HG02970 (cell line): ENCODE data around the gene FALEC.
"Not testable (repeated sequence)": the region's sequence is repeated elsewhere in the genome, so short reads cannot be mapped to it uniquely, and the experiment has no call there.

Experiments
- ATAC-seq: cut with Tn5 transposase; IDR thresholded peaks from one replicate; pipeline ENCODE4 v1.9.1; 2021; ENCODE audit warnings: mild to moderate bottlenecking, moderate library complexity, moderate number of reproducible peaks; ENCODE audit not compliant: unreplicated experiment, low FRiP score

Gene FALEC

DNA sequence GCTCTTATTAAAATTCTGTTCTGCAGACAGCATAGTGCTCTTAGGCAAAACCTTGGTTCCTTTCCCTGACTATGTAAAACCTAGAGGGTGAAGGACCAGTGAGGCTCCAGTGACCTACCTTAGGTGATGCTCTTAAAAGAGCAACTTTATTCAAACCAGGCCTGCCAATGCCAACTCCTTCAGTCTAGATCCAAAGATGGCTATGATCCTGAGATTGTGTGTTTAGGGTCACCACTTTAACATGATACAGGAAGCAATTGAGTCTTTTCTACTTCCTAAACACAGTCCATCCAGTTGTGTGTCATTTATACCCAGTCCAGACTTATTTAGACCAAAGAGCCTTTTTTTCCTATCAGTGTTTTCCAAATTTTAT, 53.0 kb downstream of the FALEC start:
- ATAC-seq, result no peak

DNA sequence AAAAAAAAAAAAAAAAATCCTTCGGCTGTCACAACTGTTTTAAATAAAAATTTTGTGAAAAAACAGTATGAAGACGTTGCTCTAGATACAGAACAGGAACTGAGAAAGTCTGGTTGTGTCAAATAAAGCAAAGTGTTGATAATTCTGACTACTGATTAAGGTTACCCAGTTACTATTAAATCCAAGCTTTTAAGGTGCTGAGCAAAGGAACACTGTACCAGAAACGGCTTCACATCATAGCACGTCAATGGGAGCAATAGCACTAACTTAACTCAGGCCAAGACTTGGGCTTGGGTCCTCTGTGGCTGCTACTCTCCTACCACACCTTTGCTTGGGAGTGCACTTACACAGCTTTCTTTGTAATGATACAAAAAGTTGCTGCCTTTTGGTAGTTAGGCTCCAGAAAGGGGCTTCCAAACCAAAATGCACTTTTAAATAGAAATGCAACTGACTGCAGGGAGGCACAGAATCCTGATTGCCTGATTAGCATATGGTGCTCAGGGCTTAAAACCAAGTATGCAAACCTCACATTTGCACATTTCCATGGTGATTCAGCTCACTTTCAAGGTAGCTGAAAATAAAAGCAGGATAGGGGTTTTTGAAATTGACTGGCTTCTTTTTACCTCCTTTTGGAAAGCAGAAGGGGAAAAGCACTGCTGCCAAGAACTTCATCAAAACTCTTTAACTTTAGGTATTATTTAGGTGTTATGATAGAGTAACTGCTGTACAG, 57.5 kb downstream of the FALEC start:
- ATAC-seq, result no peak

DNA sequence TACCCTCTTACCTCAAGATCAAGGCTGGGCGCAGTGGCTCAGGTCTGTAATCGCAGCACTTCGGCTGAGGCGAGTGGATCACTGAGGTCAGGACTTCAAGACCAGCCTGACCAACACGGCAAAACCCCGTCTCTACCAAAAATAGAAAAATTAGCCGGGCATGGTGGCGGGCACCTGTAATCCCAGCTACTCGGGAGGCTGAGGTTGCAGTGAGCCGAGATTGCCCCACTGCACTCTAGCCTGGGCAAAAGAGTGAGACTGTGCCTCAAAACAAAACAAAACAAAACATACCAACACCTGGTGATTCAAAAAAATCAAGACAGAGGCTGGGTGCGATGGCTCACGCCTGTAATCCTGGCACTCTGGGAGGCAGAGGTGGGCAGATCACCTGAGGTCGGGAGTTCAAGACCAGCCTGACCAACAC, 58.1 kb downstream of the FALEC start:
- not testable (repeated sequence) for ATAC-seq

DNA sequence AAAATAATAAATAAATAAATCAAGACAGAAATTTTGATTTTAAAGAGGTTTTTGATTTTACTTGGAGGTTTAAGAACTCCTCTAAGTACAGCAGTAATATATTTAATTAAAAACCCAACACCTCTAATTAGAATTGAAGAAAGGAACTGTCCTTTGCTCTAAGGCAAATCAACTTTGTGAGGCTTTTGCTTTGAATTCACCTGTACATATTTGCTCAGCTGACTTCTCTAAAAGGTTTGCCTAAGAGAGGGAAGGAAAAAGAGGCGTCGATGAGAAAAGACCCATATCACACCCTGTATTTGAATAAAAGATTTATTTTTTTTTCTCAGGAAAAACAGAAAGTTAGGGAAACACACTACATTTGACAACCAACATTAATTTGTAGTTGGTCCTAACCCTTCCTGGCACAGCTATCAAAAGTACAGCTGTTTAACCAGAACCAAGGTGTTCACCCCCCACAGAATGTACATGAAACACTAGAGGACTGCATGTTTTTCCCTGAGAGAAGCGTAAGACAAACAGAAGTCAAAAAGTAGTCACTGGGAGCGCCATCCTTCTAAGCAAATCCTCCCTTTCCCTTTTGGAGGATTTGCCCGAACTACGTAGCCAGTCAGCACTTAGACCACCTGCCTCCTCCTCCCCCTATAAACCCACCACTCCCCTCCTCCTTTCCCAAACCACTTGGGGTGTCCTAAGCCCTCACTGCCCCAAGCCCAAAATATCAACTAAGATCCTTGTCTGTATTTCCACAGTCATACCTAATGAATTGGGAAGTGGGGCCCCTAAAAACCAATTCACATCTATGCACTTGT, 58.9 kb downstream of the FALEC start:
- ATAC-seq, result no peak

DNA sequence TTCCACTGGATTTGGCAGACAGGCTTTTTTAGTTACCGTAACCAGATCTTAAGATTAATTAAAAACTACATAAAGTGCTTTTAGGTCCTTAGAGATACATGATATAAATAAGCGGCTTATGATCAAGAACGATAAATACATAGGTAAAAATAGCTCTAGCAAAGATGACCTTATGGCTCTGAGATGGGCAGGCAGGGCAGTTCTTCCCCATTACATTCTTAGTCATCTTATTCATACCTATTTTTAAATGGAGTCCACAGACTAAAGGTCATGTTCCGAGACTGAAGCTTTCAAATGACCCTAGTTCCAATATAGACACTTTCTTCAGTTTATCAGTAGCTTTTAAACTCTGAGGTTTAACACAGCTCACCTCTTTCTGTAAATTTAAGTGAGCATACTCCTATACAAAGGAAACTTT, 59.5 kb downstream of the FALEC start:
- no peak for ATAC-seq

DNA sequence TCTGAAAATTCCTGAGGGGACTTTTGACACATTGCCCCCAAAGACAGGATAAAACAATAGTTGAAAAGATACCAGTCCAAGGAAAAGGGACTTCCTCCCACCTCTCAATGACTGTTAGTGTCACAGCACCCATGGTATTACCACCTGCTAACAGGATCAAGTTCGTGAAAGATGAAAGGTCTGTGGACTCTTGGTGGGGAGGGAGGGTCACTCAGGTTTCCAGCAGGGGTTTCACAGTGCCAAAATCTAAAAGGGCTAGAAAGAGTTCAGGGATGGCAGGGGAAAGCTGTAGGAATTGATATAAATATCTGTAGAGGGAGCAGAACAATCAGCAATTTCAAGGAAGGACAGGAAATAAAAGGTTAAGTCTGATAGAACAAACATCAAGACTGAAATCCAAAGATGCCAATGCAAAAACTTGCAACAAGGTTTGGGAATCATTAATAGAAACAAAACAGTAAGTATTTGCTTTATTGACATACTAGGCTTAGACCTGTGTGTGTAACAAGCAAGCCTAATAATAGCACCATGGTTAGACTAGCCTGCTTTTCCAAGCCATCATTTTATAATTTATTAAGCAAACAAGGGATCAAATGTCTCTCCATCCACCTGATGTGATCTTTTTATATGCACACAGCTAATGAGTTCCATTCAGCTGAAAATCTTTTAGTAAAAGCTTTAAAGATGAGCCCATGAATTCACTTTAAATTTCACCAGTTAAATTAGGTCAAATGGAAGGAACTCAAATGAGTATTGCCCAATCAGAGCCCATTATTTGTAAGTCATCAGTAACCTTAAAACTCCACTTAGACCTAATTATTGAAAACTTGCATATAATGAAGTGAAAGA, 60.2 kb downstream of the FALEC start:
- ATAC-seq, result no peak

DNA sequence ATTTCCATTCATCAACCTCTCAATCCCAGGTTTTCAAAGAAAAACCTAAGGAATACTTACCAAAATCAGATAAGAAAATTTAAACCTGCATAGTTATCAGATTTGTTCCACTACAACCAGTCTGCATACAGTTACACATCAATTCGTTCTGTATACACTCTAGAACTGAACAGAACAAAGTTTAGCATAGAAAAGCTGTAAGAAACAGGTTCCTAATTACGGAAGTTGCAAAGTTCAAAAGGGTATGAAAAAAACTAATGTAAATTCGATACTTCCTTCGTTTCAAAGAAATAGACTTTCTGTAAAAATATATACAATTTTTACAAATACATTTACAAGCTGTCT, 60.8 kb downstream of the FALEC start:
- ATAC-seq, result no peak

DNA sequence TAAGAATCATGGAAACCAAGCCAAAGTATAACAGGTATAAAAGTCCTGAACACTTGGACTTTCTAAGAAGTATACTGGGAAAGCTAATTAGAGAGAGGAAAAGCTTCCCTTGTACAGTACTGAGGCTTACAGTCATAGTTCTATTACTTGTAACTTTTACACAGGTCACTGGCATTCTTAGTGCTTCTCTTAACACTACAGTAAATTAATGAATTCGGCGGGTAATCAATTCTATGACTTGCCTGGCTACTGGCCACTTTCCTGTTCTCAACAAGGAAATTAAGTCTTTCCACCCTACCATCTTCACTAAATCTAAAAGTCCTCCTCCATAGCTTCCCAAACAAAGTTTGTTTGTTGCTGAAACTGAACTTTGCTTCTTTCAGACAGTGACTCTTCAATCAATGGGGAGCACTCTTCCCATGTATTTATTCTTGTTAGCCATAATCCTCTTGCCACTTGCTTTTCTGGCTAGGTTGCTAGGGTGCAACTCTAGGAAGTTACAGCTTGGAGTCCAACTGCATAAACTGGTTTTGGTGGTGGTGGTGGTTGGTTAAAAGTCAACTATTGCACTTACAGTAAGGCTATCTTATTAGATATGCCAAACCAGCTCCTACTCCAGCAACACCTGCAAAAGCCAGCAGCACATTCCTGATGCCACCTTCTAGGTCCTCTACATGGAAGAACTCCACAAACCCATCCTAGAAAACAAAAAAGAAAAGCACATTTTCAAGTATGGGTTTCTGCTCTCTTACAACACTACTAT, 61.4 kb downstream of the FALEC start:
- no peak for ATAC-seq

DNA sequence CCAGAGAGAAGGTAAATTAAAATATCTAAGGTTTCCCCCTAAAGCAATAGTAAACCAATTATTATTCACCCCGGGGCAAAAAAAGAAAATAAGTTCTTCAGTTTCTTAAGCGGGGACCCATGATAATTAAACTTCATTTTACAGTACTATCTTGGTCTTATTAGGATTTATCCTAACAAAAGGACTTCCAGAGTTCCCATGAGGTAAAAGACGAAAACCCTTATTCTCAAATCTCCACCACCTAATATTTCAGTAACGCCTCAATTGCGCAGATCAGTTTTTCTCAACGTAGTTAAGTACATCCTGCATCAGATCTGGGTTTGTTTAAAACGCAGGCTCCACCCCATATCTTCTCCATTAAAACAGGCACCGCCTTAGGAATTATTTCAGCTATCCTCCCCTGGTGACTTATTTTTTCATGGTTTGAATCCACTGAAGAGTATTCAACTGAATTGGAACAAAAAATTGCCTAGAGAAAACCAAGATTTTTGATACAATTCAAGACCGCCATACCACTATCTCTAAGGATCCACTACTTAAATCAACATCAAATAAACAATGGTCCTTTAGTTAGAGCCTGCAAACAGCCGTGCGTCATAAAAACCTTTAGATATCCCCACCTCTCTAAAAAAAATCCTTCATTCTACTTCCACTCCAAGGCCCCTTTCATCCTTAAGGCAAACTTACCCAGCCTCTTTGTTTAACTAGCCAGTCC, 62.2 kb downstream of the FALEC start:
- no peak for ATAC-seq

DNA sequence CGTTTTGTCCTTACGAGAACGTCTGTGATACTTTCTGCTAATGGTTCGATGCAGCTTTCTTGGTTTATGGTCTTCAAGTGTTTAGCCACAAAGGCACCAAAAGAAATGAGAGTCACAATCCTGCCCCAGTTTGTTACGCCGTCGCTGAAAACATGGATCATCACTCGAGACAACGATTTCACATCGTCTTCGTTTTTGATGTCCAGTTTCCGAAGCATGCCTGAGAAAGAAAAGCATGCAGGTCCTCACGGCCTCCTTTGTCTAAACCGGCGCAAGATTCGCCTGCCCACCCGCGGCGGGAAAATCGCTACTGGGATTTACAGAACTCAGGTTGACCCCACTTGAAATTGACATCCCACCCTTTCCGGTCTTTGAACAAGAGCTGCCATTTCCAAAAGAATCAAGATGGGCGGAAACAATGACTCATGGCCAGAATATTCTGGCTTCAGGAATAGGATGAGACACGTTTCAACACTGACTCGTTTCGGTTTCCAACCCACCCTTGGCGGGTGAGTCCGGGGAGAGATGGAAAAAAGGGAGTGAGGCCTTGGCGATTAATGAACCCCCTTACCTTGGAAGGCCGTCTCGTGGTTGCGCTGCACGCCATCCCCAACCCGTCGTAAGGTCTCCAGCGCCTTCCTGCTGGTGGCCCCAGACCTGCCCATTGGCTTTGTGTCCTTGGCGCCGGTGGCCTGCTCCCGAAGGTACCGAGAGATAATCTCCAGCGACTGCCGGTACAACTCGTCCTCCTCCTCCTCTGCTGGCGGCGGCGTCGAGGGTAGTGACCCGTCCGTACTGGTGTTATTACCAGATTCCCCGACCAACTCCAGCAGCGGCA, 62.9 kb downstream of the FALEC start:
- peak; percentile 5 for ATAC-seq

DNA sequence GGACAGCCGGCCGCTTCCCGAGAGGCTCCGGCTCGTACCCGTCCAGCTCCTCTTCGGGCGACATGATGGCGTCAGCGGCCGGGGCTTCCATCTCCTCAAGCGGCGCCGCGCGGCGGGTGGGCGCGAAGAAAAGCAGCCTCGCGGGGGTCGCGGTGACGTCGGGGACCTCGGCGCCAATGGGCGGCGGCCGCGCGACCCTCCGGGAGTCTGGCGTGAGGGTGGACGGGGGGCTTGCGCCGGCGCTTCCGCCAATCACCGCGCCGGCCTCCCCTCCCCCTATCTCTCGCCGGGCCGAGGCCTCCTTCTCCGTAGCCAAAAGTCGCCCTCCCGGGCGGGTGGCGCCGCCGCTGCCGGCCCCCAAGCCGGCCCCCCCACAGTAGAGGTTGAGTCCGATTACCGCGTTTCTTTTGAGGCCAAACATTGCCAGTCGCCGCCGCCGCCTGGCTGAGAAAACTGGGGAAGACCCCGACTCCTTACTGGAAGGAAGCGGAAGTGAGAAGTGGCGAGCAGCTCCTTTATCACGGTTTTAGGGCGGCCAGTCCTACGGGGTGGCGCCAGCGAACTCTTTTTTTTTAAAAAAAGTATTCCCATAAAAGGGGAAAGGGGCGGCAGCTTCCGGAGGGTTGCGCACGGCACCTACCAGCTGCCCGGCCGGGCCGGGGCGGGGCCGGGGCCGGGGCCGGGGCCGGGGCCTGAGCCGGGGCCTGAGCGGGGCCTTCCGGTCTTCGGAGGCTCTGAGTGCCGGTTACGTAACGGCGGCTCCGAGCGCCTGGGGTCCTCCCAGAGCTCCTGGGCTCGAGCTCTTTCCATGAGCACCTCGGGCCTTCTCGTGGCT, 63.8 kb downstream of the FALEC start, which contains the start of gene MCL1:
TSS of gene MCL1 (minus strand) at position 501 of the 835 bp plus-strand sequence. CDS start at position 421, 80 bp downstream.
- peak; percentile 85 for ATAC-seq

DNA sequence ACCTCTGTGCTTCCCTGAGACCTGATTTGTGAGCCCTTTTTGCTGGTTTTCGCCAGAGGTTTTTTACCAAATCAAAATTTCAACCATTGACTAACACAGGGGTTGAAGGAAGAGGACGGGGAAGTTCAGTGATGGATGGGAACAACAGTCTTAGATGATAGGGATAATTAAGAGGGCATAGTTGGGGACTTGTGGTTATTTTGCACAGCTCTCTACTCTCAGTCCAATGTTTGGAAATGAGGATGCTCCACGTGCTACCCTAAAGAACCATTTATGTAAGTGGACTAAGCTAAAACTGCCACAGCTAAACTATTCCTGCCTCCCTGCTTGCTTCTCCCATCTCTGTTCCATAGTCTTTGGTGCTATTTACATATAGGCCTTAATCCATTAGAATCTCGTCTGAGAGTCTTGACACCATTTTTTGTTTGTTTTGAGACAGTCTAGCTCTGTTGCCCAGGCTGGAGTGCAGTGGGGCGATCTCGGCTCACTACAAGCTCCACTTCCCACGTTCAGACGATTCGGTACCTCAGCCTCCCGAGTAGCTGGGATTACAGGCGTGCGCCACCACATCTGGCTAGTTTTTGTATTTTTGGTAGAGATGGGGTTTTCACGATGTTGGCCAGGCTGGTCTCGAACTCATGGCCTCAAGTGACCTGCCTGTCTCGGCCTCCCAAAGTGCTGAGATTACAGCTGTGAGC, 64.5 kb downstream of the FALEC start:
- ATAC-seq, result no peak

DNA sequence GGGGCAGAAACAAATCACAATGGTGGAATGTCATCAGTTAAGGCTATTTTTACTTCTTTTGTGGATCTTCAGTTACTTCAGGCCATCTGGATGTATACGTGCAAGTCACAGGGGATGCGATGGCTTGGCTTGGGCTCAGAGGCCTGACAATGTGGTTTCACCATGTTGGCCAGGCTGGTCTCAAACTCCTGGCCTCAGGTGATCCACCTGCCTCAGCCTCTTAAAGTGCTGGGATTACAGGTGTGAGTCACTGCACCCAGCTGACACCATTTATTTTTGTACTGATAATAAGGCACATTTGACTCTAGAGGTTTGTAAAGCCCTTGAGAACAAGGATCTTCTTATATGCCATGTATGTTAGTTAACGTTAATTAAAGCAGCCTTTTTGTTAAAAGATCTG, 65.4 kb downstream of the FALEC start:
- ATAC-seq, result not testable (repeated sequence)

DNA sequence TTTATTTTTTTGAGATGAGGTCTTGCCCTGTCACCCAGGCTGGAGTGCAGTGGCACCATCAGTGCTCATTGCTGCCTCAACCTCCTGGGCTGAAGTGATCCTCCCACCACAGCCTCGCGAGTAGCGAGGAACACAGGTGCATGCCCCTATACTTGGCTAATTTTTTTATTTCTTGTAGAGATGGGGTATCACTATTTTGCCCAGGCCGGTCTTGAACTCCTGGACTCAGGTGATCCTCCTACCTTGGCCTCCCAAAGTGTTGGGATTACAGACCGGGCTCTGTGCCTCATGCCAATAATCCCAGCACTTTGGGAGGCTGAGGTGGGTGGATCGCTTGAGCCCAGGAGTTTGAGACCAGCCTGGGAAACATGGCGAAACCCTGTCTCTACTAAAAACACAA, 65.9 kb downstream of the FALEC start:
- ATAC-seq, result not testable (repeated sequence)

DNA sequence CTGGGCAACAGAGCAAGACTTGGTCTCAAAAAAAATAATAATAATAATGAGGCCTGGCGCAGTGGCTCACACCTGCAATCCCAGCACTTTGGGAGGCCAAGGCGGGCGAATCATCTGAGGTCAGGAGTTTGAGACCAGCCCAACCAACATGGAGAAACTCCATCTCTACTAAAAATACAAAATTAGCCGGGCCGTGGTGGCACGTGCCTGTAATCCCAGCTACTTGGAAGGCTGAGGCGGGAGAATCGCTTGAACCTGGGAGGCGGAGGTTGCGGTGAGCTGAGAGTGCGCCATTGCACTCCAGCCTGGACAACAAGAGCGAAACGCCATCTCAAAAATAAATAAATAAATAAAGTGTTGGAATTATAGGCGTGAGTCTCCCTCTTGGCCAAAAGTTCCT, 66.4 kb downstream of the FALEC start:
- ATAC-seq, result not testable (repeated sequence)

DNA sequence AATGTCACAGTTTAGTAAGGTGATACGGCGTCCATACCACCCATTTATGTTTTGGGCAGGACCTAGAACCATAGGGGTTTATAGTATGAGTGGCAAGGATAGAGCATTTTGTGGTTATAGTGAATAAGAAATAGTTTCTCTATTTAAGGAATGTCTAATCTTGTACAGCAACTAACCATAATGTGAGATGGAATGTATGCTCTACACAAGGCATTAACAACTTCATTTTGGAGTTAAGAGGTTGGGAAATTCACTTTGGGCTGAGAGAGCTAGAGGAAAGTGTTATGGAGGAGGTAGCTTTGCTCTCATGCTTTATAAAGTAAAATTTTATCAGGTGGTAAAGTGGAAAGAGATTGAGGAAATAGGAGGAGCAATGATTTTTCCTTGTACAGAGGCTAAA, 66.8 kb downstream of the FALEC start:
- ATAC-seq, result no peak
